GM19351 (cell line): Measurements from ENCODE around the gene PANX3.

ENCODE experiments used
- ATAC-seq: cut with Tn5 transposase; IDR thresholded peaks from one replicate; pipeline ENCODE4 v1.9.1; 2021; ENCODE audit warnings: mild to moderate bottlenecking, moderate library complexity; ENCODE audit not compliant: unreplicated experiment

Gene PANX3

DNA sequence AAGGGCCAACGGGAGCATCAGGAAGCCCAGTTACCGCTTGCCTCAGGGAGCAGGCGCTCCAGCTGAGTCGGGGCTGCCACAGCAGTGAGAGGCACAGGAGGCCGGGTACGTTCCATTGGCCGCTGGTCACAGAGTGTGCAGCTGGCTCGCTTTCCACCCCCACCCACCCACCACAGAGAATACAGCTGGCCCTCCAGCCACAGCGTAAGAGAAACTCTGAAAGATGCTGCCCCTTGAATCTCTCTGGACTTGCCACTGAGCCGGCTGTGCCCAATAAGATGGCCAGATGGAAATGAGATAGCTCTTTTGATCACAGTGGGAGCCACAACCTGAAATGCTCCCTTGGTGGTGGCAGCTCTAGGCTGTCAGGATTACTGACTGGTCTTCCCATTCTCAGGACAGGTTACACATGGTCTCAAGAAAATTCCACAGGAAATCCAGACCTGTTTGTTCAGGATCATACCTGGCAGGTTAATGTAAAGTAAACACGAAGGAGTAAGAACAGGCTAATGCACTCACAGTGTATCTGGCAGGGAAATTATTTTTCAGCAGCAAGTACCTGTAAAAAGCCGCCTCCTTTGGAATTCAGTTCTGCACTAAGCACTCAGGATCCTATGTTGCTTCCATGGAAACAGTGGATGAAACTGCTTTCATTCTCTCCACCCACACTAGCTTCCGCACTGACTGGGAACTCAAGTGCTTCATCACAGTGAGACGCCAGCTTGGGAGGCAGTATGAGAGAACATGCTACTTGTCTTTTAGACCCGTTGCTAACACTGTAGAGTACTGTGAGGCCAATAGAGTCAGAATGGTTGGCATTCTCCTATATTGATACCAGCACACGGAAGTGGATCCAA is 45.8 kb downstream of the PANX3 start:
- ATAC-seq, result no peak

DNA sequence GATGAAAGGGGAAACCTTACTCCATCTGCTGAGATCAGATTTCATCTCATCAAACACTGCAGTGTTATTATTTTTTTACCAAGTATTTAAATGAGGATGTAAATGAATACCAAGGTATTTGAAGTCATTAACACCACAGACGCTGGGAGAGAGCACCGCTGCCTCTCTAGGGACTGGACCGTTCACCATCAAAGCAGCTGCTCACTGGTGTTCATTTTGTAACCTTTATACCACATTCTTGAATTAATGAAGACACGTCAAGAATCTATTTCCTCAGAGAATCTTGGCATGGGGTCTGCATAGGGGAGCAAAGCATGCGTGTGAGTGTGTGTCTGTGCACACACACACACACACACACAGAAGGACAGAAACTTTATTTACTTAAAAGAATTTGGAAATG is 46.7 kb downstream of the PANX3 start:
- no peak for ATAC-seq

DNA sequence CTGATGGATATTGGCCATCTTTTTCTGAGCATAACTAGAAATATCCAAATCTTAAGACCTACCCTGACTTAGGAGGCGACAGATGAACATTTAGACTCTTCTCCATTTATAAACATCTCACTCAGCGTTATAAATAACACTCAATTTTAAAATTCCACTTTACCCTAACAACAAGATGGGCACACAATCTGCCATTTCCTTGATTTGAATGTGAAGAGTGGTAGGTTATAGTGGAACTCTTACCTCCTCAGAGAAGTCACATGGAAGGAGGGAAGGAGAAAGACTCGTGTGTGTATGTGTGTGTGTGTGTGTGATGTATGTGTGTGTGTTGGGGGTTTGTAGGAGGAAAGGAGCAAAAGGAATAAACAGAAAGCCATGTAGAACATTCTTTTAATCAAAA is 47.3 kb downstream of the PANX3 start:
- ATAC-seq, result no peak

DNA sequence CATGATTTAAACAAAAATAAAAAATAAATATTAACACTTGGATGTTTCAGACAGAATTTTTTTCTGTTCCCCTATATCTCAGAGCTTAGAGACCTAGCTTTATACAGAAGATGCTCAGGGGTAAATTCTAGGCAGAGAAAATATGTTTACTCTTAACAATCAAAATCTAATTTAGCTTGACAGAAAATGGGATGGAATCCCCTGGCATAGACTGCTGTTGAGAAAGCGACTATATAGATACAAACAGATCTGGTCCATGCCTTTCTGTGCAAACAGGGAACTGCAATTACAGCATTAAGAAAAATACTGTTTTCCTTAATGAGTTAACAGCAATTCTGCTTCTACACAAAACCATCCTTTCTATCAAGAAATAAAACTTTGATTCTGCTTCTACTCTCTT is 47.8 kb downstream of the PANX3 start:
- no peak for ATAC-seq

DNA sequence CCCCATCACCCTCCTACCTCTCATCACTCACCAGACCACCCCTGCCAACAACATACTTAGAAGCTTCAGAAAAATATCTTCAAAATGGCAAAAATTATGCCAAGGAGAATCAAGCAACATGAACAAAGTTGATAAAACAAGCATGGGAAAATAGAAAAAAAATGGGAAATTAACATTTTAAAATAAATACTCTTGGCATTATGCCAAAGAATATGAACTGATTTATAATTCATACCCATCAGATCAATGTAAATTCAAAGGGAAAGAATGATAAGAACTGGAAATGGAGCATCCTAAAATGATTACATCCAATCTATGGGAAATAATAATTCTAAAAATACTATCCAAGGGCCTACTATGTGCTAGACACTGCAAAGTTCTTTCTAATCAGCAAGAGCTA is 50.3 kb downstream of the PANX3 start:
- no peak for ATAC-seq

DNA sequence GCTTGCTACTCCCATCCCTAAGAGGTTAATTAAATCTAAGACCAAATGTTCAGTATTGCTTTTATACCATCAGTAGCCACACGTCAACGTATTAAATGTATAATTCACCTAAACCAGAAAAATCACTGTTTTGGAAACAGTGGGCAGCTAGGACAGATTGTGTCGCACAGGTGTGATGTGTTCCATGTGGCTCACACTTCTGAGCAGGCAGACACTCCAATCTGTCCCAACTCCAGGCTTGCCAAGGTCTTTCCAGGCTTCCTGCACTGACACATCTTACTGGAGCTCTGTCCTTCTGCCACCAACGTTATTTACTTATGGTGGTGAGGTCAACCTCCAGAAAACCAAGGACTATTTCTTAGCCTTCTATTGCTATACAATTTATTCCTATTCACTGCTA is 50.9 kb downstream of the PANX3 start:
- ATAC-seq, result no peak

DNA sequence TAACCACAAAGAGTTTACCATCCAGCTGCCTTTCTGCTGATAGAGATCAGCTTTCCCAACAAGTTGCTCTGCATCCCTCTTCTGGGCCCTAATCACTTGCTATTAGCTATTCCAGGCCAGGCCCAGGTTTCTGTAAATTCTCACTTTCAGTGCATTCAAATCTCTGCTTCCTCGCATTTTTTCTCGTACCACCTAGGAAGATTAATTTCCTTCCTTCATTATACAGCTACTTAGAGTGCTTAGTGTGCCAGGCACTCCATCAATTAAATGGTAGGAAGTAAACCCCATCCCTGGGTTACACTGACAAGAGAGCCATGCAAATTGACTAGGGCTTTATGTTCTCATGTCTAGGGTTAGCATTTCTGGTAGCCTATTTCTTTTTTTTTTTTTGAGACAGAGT is 52.6 kb downstream of the PANX3 start:
- no peak for ATAC-seq

DNA sequence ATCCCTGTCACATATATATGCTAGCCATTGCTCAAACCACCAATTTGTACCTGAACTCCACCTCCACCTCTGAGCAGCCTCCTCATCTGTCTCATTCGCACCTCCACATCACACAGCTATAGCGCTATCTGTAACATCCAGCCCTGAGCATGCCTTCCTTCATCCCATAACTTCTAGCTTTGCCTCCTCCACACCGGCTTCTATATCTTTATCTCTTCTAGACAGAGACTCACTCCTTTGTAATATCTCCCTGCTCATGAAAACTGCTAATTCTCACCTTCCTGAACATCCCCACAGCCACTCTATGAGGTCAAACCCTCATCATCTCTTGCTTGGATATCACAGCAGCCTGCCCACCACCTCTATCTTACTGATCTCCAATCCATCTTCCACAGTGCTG is 56.4 kb downstream of the PANX3 start:
- ATAC-seq, result no peak

DNA sequence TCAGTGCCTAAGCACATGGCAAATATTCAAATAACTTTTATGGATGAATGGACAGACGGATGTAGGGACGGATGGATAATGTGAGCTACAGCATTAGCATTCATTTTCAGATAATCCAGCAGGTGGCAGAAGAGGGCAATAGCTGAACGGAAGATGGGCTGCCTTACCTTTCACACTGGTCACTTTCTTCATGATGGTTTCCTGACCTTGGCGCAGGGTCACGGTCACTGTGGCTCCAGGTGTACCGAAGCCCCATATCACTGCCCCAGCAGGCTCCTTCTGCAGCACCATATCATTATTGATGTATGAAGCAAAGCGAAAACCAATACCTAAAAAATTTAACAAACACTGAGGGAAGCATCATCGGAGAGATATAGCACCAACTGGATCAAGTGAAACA is 58.0 kb downstream of the PANX3 start:
- ATAC-seq, result peak; percentile 38
